K562 (cell line): ENCODE data around the gene GJC2. TPM values are rescaled to one million over a fixed set of nuclear protein-coding genes. Genes with fewer than 3 reads are reported as not detected.

ENCODE experiments used
- ATAC-seq: fragments of 200-7000 bp; cut with Tn5 transposase; 3 replicates; pipeline ENCODE4 v1.9.1; 2020; ENCODE audit warnings: moderate library complexity
- BruUV-seq: library from RNA; stranded (reverse); fragments of 400-500 nt; replicated peaks from 2 replicates; lab custom pipeline; 2021; lab: Mats Ljungman, UMichigan
- CTCF ChIA-PET: fragments of 300-600 bp; formaldehyde crosslinking; extraction: SDS; loops from one replicate; lab custom pipeline; 2021; ENCODE audit warnings: low intra/inter-chr PET ratio; lab: Yijun Ruan, JAX
- POLR2A ChIA-PET: fragments of 300-600, 350-650 bp; sonication (Branson Sonifier 250); formaldehyde crosslinking; extraction: SDS; loops from one replicate; lab custom pipeline; 2021; ENCODE audit warnings: antibody characterized with exemption, inconsistent platforms; lab: Yijun Ruan, JAX
- DNase-seq, 4 experiments: peaks; one replicate each; pipeline versions ENCODE4 v3.0.0 to v3.0.0-alpha.2; 2011 to 2018; ENCODE audit warnings: low spot score in 3 of 4, mixed read lengths in 3 of 4; ENCODE audit errors: extremely low read depth in 1 of 4
- FAIRE-seq: peaks from 2 replicates; lab custom pipeline; 2011; peaks lifted over from hg19 to GRCh38; lab: Jason Lieb, UNC
- H2AFZ ChIP-seq: 2 replicates; pipeline ENCODE4 v1.6.0; 2011; ENCODE audit warnings: low read depth, low read length, control low read depth, inconsistent platforms
- H3K27ac ChIP-seq: fragments of 200-600 bp; 3 replicates; pipeline ENCODE4 v1.8.0; 2011; ENCODE audit warnings: low read depth, mild to moderate bottlenecking, control low read depth, inconsistent platforms, low read length, moderate library complexity, mixed read lengths; ENCODE audit errors: extremely low read depth
- H3K27me3 ChIP-seq, 2 experiments: fragments of 300-600 bp in 1 of 2; 2 replicates in 1 of 2; 3 replicates in 1 of 2; pipeline versions ENCODE4 v1.6.0 to v1.8.0; 2011; ENCODE audit warnings: inconsistent platforms in 2 of 2, low read length in 2 of 2, mild to moderate bottlenecking in 1 of 2, mixed read lengths in 1 of 2, moderate library complexity in 1 of 2; ENCODE audit not compliant: control insufficient read depth in 2 of 2, insufficient read depth in 2 of 2
- H3K36me3 ChIP-seq: fragments of 300-600 bp; 3 replicates; pipeline ENCODE4 v1.8.0; 2011; ENCODE audit warnings: mild to moderate bottlenecking, low read length, inconsistent platforms; ENCODE audit not compliant: control insufficient read depth, insufficient read depth
- H3K4me1 ChIP-seq, 2 experiments: fragments of 200-600 bp in 1 of 2; replicated peaks in 1 of 2; 2 replicates in 1 of 2; 3 replicates in 1 of 2; pipeline versions ENCODE4 v1.5.1 to v1.8.0; 2011; ENCODE audit warnings: inconsistent platforms in 2 of 2, low read length in 2 of 2, mild to moderate bottlenecking in 1 of 2, mixed read lengths in 1 of 2, moderate library complexity in 1 of 2; ENCODE audit not compliant: control insufficient read depth in 2 of 2, insufficient read depth in 2 of 2
- H3K4me2 ChIP-seq: 2 replicates; pipeline ENCODE4 v1.6.1; 2011; ENCODE audit warnings: low read length, control low read depth, inconsistent platforms, mixed read lengths; ENCODE audit not compliant: insufficient read depth
- H3K4me3 ChIP-seq: fragments of 200-600 bp; sonication (generic), shearing (Covaris generic); 2 replicates; pipeline ENCODE4 v1.5.1; 2016; ENCODE audit warnings: control low read depth, inconsistent platforms
- H3K79me2 ChIP-seq: fragments of 200-600 bp; 3 replicates; pipeline ENCODE4 v1.8.0; 2011; ENCODE audit warnings: low read length, inconsistent platforms; ENCODE audit not compliant: control insufficient read depth, insufficient read depth
- H3K9ac ChIP-seq, 2 experiments: 2 replicates each; pipeline versions ENCODE4 v1.6.0 to v1.6.1; 2011; ENCODE audit warnings: low read depth in 2 of 2, low read length in 2 of 2, control low read depth in 1 of 2, inconsistent platforms in 1 of 2, mild to moderate bottlenecking in 1 of 2, mixed read lengths in 1 of 2; ENCODE audit not compliant: insufficient read depth in 1 of 2
- H3K9me1 ChIP-seq: one replicate; pipeline ENCODE4 v1.6.0; 2011; ENCODE audit warnings: inconsistent platforms, mild to moderate bottlenecking, low read length, moderate library complexity; ENCODE audit not compliant: control insufficient read depth, insufficient read depth
- H3K9me3 ChIP-seq: replicated peaks from 2 replicates; pipeline ENCODE4 v1.5.1; 2011; ENCODE audit warnings: low read depth, low read length, inconsistent platforms; ENCODE audit not compliant: control insufficient read depth, insufficient read depth
- H4K20me1 ChIP-seq: replicated peaks from 2 replicates; pipeline ENCODE4 v1.6.1; 2011; ENCODE audit warnings: low read length, inconsistent platforms, mixed read lengths; ENCODE audit not compliant: control insufficient read depth, insufficient read depth
- CAMTA2 ChIP-seq: fragments of 250-450 bp; sonication (Bioruptor Pico); conservative IDR thresholded peaks from 2 replicates; pipeline ENCODE4 v1.5.1; 2022
- CBX5 ChIP-seq: IDR thresholded peaks from 2 replicates; pipeline ENCODE4 v1.6.1; 2014; ENCODE audit warnings: low read depth, borderline replicate concordance
- GATA2 ChIP-seq: sonication (generic); formaldehyde crosslinking; IDR thresholded peaks from 2 replicates; pipeline ENCODE4 v1.4.0; 2020; ENCODE audit warnings: mild to moderate bottlenecking, missing genetic modification reagents
- HIVEP1 ChIP-seq: fragments of 250-450 bp; sonication (Bioruptor Pico); IDR thresholded peaks from 2 replicates; pipeline ENCODE4 v1.4.0; 2020; ENCODE audit warnings: mild to moderate bottlenecking
- KLF1 ChIP-seq: fragments of 450-650 bp; IDR thresholded peaks from 2 replicates; pipeline ENCODE4 v1.6.1; 2016; ENCODE audit warnings: missing genetic modification characterization, missing compliant biosample characterization
- KLF13 ChIP-seq: fragments of 450-650 bp; IDR thresholded peaks from 2 replicates; pipeline ENCODE4 v1.6.1; 2016; ENCODE audit warnings: missing genetic modification characterization, low read depth, mild to moderate bottlenecking, missing compliant biosample characterization, moderate library complexity, borderline replicate concordance
- MYBL2 ChIP-seq, 2 experiments: fragments of 450-650 bp in 1 of 2; sonication (generic) in 1 of 2; formaldehyde crosslinking in 1 of 2; IDR thresholded peaks; 2 replicates each; pipeline versions ENCODE4 v1.6.1 to v1.8.1; 2017 to 2022; ENCODE audit warnings: borderline replicate concordance in 1 of 2, inconsistent platforms in 1 of 2, low read depth in 1 of 2, mild to moderate bottlenecking in 1 of 2, missing genetic modification reagents in 1 of 2, moderate library complexity in 1 of 2
- OTX1 ChIP-seq: fragments of 450-650 bp; formaldehyde crosslinking; IDR thresholded peaks from 2 replicates; pipeline ENCODE4 v1.4.0; 2022; ENCODE audit warnings: mild to moderate bottlenecking
- SOX6 ChIP-seq: fragments of 450-650 bp; IDR thresholded peaks from 2 replicates; pipeline ENCODE4 v1.6.1; 2014; ENCODE audit warnings: mild to moderate bottlenecking
- WGBS: fragments of 100-300 bp; shearing (Covaris generic); methylation state at CpG from one replicate; pipeline ENCODE4 v1.1.6; 2016; ENCODE audit warnings: low coverage, mixed read lengths; ENCODE audit not compliant: insufficient coverage; ENCODE audit errors: missing lambda C conversion rate; 5-methylcytosine and 5-hydroxymethylcytosine counted together
- in situ Hi-C: fragments of 300-500 bp; cut with MboI; formaldehyde crosslinking; loops from 4 replicates; pipeline ENCODE4 v1.15.0; 2018; ENCODE audit warnings: inconsistent platforms, mixed read lengths
- intact Hi-C: fragments of 100-400 bp; cut with micrococcal nuclease; formaldehyde crosslinking; loops from 2 replicates; pipeline ENCODE4 v1.14.2; 2022
- polyA plus RNA-seq, 8 experiments: library from polyadenylated mRNA; depleted of rRNA in 4 of 8; stranded (reverse) in 5 of 8; unstranded in 3 of 8; fragments of >200 nt; fragmentation: Nextera tagmentation in 2 of 8; fragmentation: Illumina TruSeq in 1 of 8; extraction: Ambion mirVana in 2 of 8; extraction: Trizol in 1 of 8; gene quantifications; 2 replicates each; pipeline versions ENCODE4 v1.2.1 to v1.2.3, GENCODE V29; 2011 to 2014; ENCODE audit warnings: inconsistent platforms in 1 of 8, missing spikeins in 1 of 8
- total RNA-seq, 7 experiments: library from RNA; depleted of rRNA in 6 of 7; stranded (reverse); fragments of >200 nt in 6 of 7; fragmentation: Illumina TruSeq in 2 of 7; extraction: Trizol in 2 of 7; gene quantifications; 2 replicates each; pipeline versions ENCODE4 v1.2.1 to v1.2.3, GENCODE V29; 2011 to 2021; ENCODE audit warnings: low replicate concordance in 1 of 7
- TF ChIP-seq, protein P1 (sequence below): fragments of 250-450 bp; sonication (Bioruptor Pico); IDR thresholded peaks from 2 replicates; pipeline ENCODE4 v1.8.0; 2022; ENCODE audit warnings: inconsistent platforms, mild to moderate bottlenecking, moderate library complexity, borderline replicate concordance
- TF ChIP-seq, protein P2 (sequence below): fragments of 450-650 bp; IDR thresholded peaks from 2 replicates; pipeline ENCODE4 v1.6.1; 2016; ENCODE audit warnings: low read depth

Gene GJC2
- total and polyA plus RNA-seq, 9 of the 15 experiments (the other 6 are each of a cell fraction or from before 2014, with no cell fraction given) = 0.03 to 0.62 (median 0.11) TPM; not detected in 2

DNA sequence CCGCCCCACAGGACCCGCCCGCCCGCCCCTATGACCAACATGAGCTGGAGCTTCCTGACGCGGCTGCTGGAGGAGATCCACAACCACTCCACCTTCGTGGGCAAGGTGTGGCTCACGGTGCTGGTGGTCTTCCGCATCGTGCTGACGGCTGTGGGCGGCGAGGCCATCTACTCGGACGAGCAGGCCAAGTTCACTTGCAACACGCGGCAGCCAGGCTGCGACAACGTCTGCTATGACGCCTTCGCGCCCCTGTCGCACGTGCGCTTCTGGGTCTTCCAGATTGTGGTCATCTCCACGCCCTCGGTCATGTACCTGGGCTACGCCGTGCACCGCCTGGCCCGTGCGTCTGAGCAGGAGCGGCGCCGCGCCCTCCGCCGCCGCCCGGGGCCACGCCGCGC lies 8.0 kb downstream of the GJC2 start (continued):
- no peak for TF ChIP-seq CBX5
- TF ChIP-seq MYBL2 (IDR thresholded peaks at IDR 0.05; ENCODE audit: low read depth) = no peak
- no peak for TF ChIP-seq MYBL2 (CRISPR knock-in tag; IDR thresholded peaks at IDR 0.05; ENCODE audit: borderline replicate concordance)
- no peak for TF ChIP-seq SOX6
- TF ChIP-seq HIVEP1 (CRISPR knock-in tag) = no peak
- no peak for TF ChIP-seq CAMTA2 (CRISPR knock-in tag)

DNA sequence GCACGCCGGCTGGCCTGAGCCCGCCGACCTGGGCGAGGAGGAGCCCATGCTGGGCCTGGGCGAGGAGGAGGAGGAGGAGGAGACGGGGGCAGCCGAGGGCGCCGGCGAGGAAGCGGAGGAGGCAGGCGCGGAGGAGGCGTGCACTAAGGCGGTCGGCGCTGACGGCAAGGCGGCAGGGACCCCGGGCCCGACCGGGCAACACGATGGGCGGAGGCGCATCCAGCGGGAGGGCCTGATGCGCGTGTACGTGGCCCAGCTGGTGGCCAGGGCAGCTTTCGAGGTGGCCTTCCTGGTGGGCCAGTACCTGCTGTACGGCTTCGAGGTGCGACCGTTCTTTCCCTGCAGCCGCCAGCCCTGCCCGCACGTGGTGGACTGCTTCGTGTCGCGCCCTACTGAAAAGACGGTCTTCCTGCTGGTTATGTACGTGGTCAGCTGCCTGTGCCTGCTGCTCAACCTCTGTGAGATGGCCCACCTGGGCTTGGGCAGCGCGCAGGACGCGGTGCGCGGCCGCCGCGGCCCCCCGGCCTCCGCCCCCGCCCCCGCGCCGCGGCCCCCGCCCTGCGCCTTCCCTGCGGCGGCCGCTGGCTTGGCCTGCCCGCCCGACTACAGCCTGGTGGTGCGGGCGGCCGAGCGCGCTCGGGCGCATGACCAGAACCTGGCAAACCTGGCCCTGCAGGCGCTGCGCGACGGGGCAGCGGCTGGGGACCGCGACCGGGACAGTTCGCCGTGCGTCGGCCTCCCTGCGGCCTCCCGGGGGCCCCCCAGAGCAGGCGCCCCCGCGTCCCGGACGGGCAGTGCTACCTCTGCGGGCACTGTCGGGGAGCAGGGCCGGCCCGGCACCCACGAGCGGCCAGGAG lies 8.6 kb downstream of the GJC2 start:
- intact Hi-C loops = no loop called here
- POLR2A ChIA-PET = interaction anchor here (0.6 to 1.0 kb wide), 3 partner anchors 10 to 333 kb away, joined by 3 to 7 read pairs (median 4); no protein-coding TSS in a partner anchor
- Histone ChIP-seq H3K27me3 (no peaks in the 10 kb centered on the region), H2AFZ (no peak overlapping the region), H3K4me2 (no peak overlapping the region), H3K79me2 (no peaks in the 10 kb centered on the region), H3K9me3 (no peaks in the 10 kb centered on the region), H4K20me1 (no peaks in the 10 kb centered on the region; the same call in 1 of the 2 replicates), H3K4me3 (no peak overlapping the region), H3K36me3 (no peaks in the 10 kb centered on the region), H3K4me1 (peaks cover 0 to 58% of the 10 kb centered on the region in 2 experiments; a peak in 3 of 5 replicates), H3K27ac (no peak overlapping the region), H3K9me1 (peaks cover 3% of the 10 kb centered on the region), H3K9ac (no peak overlapping the region)
- no peak for ATAC-seq
- no TSS peak for BruUV-seq
- WGBS = 94% methylated on average over 40 of the region's 98 CpGs
- DNase-seq = no peak
- FAIRE-seq = no peak
- in situ Hi-C loops = no loop called here
- CTCF ChIA-PET = no interaction called here
- TF ChIP-seq KLF13 (tag) (no peak), GATA2 (CRISPR knock-in tag) (no peak), OTX1 (no peak), KLF1 (tag) (no peak)
- TF ChIP-seq, protein P1, sequence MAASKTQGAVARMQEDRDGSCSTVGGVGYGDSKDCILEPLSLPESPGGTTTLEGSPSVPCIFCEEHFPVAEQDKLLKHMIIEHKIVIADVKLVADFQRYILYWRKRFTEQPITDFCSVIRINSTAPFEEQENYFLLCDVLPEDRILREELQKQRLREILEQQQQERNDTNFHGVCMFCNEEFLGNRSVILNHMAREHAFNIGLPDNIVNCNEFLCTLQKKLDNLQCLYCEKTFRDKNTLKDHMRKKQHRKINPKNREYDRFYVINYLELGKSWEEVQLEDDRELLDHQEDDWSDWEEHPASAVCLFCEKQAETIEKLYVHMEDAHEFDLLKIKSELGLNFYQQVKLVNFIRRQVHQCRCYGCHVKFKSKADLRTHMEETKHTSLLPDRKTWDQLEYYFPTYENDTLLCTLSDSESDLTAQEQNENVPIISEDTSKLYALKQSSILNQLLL (CRISPR knock-in tag) = no peak
- TF ChIP-seq, protein P2, sequence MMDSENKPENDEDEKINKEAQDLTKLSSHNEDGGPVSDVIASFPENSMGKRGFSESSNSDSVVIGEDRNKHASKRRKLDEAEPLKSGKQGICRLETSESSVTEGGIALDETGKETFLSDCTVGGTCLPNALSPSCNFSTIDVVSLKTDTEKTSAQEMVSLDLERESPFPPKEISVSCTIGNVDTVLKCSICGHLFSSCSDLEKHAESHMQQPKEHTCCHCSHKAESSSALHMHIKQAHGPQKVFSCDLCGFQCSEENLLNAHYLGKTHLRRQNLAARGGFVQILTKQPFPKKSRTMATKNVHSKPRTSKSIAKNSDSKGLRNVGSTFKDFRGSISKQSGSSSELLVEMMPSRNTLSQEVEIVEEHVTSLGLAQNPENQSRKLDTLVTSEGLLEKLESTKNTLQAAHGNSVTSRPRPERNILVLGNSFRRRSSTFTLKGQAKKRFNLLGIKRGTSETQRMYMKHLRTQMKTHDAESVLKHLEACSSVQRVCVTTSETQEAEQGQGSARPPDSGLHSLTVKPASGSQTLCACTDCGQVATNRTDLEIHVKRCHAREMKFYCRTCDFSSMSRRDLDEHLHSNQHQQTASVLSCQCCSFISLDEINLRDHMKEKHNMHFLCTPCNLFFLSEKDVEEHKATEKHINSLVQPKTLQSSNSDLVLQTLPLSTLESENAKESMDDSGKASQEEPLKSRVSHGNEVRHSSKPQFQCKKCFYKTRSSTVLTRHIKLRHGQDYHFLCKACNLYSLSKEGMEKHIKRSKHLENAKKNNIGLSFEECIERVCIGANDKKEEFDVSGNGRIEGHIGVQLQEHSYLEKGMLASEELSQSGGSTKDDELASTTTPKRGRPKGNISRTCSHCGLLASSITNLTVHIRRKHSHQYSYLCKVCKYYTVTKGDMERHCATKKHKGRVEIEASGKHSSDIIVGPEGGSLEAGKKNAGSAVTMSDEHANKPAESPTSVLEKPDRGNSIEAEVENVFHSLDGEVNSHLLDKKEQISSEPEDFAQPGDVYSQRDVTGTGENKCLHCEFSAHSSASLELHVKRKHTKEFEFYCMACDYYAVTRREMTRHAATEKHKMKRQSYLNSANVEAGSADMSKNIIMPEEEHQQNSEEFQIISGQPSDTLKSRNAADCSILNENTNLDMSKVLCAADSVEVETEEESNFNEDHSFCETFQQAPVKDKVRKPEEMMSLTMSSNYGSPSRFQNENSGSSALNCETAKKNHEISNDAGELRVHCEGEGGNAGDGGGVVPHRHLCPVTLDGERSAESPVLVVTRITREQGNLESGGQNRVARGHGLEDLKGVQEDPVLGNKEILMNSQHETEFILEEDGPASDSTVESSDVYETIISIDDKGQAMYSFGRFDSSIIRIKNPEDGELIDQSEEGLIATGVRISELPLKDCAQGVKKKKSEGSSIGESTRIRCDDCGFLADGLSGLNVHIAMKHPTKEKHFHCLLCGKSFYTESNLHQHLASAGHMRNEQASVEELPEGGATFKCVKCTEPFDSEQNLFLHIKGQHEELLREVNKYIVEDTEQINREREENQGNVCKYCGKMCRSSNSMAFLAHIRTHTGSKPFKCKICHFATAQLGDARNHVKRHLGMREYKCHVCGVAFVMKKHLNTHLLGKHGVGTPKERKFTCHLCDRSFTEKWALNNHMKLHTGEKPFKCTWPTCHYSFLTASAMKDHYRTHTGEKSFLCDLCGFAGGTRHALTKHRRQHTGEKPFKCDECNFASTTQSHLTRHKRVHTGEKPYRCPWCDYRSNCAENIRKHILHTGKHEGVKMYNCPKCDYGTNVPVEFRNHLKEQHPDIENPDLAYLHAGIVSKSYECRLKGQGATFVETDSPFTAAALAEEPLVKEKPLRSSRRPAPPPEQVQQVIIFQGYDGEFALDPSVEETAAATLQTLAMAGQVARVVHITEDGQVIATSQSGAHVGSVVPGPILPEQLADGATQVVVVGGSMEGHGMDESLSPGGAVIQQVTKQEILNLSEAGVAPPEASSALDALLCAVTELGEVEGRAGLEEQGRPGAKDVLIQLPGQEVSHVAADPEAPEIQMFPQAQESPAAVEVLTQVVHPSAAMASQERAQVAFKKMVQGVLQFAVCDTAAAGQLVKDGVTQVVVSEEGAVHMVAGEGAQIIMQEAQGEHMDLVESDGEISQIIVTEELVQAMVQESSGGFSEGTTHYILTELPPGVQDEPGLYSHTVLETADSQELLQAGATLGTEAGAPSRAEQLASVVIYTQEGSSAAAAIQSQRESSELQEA = no peak
